ENCODE measurements around the gene SLC4A3.

SLC4A3 gene

DNA sequence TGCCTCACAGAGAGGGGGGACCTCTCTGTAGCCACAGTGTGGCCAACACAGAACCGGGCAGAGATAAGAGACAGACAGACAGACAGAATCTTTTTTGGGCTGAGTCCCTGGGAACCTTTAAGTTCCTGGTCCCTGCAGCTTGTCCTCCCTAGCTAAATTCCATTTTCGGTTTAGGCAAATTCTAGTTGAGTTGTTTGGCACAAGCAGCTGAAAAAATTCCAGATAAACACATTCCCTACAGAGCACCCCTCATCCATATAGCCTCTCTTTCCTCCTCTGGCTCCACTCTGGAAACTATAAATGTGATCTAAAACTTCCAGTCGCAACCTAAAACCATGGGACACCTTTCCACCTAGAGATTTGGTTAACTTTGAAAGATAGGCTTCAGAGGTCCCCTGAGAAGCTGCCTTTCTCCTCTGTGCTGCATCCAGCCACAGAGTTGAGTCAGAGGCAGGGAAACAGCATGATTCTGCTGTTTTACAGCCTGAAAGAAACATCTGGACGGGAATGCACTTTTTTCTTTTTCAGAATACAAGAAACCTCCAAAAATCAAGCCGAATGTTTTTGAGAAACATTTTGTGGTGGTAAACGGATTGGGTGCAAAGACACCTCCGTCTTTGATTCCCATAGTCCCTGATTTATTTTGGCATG lies 30.9 kb downstream of the SLC4A3 start:
- Histone ChIP-seq H3K4me2 (ENCODE audit: low read length) (no peak overlapping the region), H3K9ac (ENCODE audit: low read length) (no peak overlapping the region), H2AFZ (ENCODE audit: low read length) (no peak overlapping the region), H3K9me2 (ENCODE audit: low read depth, low read length) (no peaks in the 10 kb centered on the region), H3K79me2 (ENCODE audit: insufficient read depth, low read length) (no peaks in the 10 kb centered on the region), H3K27me3 (ENCODE audit: insufficient read depth, low read length) (no peaks in the 10 kb centered on the region), H3K36me3 (ENCODE audit: insufficient read depth, low read length) (no peaks in the 10 kb centered on the region), H3K9me3 (ENCODE audit: low read length) (no peaks in the 10 kb centered on the region), H4K20me1 (ENCODE audit: insufficient read depth, low read length) (no peaks in the 10 kb centered on the region), H3F3A (ENCODE audit: insufficient read depth, low read length) (no peaks in the 10 kb centered on the region), H3K4me3 (ENCODE audit: low read depth, low read length, poor library complexity, severe bottlenecking) (no peak overlapping the region), H3K4me1 (ENCODE audit: insufficient read depth, low read length, severe bottlenecking) (no peaks in the 10 kb centered on the region), H3K27ac (ENCODE audit: low read depth, low read length, poor library complexity, severe bottlenecking) (no peak overlapping the region)
- TF ChIP-seq, protein P1, sequence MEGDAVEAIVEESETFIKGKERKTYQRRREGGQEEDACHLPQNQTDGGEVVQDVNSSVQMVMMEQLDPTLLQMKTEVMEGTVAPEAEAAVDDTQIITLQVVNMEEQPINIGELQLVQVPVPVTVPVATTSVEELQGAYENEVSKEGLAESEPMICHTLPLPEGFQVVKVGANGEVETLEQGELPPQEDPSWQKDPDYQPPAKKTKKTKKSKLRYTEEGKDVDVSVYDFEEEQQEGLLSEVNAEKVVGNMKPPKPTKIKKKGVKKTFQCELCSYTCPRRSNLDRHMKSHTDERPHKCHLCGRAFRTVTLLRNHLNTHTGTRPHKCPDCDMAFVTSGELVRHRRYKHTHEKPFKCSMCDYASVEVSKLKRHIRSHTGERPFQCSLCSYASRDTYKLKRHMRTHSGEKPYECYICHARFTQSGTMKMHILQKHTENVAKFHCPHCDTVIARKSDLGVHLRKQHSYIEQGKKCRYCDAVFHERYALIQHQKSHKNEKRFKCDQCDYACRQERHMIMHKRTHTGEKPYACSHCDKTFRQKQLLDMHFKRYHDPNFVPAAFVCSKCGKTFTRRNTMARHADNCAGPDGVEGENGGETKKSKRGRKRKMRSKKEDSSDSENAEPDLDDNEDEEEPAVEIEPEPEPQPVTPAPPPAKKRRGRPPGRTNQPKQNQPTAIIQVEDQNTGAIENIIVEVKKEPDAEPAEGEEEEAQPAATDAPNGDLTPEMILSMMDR (IDR thresholded peaks at IDR 0.05; ENCODE audit: low read length), result no peak
- no peak for TF ChIP-seq EZH2 (IDR thresholded peaks at IDR 0.05; ENCODE audit: borderline replicate concordance, low read length)

DNA sequence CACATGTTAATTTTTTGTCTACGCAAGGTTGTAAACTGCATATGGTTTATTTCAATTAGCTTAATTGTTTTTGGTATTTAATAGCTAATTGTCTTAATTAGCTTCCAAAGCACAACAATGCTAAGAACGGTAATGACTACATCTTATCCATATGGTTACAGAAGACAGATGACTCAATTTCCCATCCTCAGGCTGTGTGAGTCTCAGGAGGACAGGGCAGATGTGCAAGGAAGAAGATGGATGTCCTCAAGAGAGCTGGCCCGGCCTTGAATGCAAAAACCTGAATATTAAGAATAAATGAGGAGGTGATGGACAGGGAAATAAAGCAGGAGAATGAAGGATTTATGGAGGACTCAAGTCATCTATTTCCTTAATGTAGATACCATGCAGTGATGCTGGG lies 31.4 kb downstream of the SLC4A3 start:
- Histone ChIP-seq H3K9ac (ENCODE audit: low read length) (no peak overlapping the region), H3K9me2 (ENCODE audit: low read depth, low read length) (no peaks in the 10 kb centered on the region), H3K4me2 (ENCODE audit: low read length) (no peak overlapping the region), H3K27me3 (ENCODE audit: insufficient read depth, low read length) (no peaks in the 10 kb centered on the region), H4K20me1 (ENCODE audit: insufficient read depth, low read length) (no peaks in the 10 kb centered on the region), H3K4me1 (ENCODE audit: insufficient read depth, low read length, severe bottlenecking) (no peaks in the 10 kb centered on the region), H2AFZ (ENCODE audit: low read length) (no peak overlapping the region), H3K79me2 (ENCODE audit: insufficient read depth, low read length) (no peaks in the 10 kb centered on the region), H3F3A (ENCODE audit: insufficient read depth, low read length) (no peaks in the 10 kb centered on the region), H3K27ac (ENCODE audit: low read depth, low read length, poor library complexity, severe bottlenecking) (no peak overlapping the region), H3K4me3 (ENCODE audit: low read depth, low read length, poor library complexity, severe bottlenecking) (no peak overlapping the region), H3K36me3 (ENCODE audit: insufficient read depth, low read length) (no peaks in the 10 kb centered on the region), H3K9me3 (ENCODE audit: low read length) (no peaks in the 10 kb centered on the region)
- no peak for TF ChIP-seq EZH2 (IDR thresholded peaks at IDR 0.05; ENCODE audit: borderline replicate concordance, low read length)
- TF ChIP-seq, protein P1 (IDR thresholded peaks at IDR 0.05; ENCODE audit: low read length), result no peak

DNA sequence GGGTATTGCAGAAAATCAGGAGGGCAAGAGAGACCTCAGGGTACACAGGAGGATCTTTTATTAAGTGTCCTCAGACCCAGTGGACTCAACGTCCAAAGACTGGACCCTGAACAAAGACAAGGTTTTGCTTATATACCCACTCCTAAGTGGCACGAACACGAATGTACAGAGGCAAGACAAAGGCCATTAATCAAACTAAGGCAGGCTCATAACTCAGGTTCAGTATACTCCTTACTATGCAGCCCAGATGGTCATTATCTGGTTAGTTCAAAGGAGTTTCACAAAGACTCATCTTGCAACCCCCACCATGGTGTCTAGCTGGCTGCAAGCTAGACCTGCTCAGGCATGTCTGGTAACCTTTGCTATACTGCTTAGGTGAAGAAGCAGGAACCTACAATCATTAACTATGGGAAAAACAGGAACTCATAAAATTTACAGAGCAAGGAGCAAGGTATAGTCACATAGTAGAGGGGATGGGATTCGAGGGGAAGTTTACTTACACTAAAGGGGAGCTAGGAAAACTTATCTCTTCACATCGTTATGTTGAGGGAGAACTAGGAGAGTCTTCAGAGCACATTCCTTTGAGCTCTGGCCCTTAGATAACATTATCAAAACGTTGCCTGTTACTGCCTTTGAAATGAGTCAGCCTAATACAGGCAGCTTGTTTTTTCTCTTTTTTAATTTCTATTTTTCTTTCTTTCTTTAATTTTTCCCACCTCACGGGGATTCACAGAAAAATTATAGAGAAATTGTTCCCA lies 33.9 kb downstream of the SLC4A3 start:
- Histone ChIP-seq H3K4me3 (ENCODE audit: low read depth, low read length, poor library complexity, severe bottlenecking) (no peak overlapping the region), H3K9me2 (ENCODE audit: low read depth, low read length) (no peaks in the 10 kb centered on the region), H3K27ac (ENCODE audit: low read depth, low read length, poor library complexity, severe bottlenecking) (no peak overlapping the region), H3F3A (ENCODE audit: insufficient read depth, low read length) (no peaks in the 10 kb centered on the region), H2AFZ (ENCODE audit: low read length) (no peak overlapping the region), H4K20me1 (ENCODE audit: insufficient read depth, low read length) (no peaks in the 10 kb centered on the region), H3K79me2 (ENCODE audit: insufficient read depth, low read length) (no peaks in the 10 kb centered on the region), H3K4me1 (ENCODE audit: insufficient read depth, low read length, severe bottlenecking) (no peaks in the 10 kb centered on the region), H3K4me2 (ENCODE audit: low read length) (no peak overlapping the region), H3K27me3 (ENCODE audit: insufficient read depth, low read length) (no peaks in the 10 kb centered on the region), H3K9me3 (ENCODE audit: low read length) (no peaks in the 10 kb centered on the region), H3K36me3 (ENCODE audit: insufficient read depth, low read length) (no peaks in the 10 kb centered on the region), H3K9ac (ENCODE audit: low read length) (no peak overlapping the region)
- TF ChIP-seq, protein P1 (IDR thresholded peaks at IDR 0.05; ENCODE audit: low read length), result no peak
- TF ChIP-seq EZH2 (IDR thresholded peaks at IDR 0.05; ENCODE audit: borderline replicate concordance, low read length), result no peak

Measured in OCI-LY1 (cell line).